SHP77 treated with DMSO at 0.1 percent for 48 hours (cell line): ENCODE results near the gene MIAT.
"Not testable (repeated sequence)": the region's sequence is repeated elsewhere in the genome, so short reads cannot be mapped to it uniquely, and the experiment has no call there.

ENCODE experiments used
- DNase-seq: peaks from one replicate; lab custom pipeline; 2025; lab: John Stamatoyannopoulos, UW

Gene MIAT

GRCh38 chr22:26656891-26657851, at the start of gene MIAT:
Gene MIAT (plus strand): TSS chr22:26657588.
- DNase-seq = no peak

GRCh38 chr22:26608129-26608528, 49.3 kb upstream of the MIAT start:
- no peak for DNase-seq

GRCh38 chr22:26609287-26609686, 48.1 kb upstream of the MIAT start:
- DNase-seq = no peak

GRCh38 chr22:26610072-26610958, 47.1 kb upstream of the MIAT start:
- no peak for DNase-seq

- no peak for DNase-seq
Measured at GRCh38 chr22:26610996-26611395, 46.4 kb upstream of the MIAT start.

- no peak for DNase-seq
Measured at GRCh38 chr22:26612652-26613051, 44.7 kb upstream of the MIAT start.

- not testable (repeated sequence) for DNase-seq
Measured at GRCh38 chr22:26613753-26614152, 43.6 kb upstream of the MIAT start.

GRCh38 chr22:26614322-26614721, 43.1 kb upstream of the MIAT start:
- DNase-seq = no peak

- DNase-seq = no peak
Measured at GRCh38 chr22:26615149-26615548, 42.2 kb upstream of the MIAT start.

- no peak for DNase-seq
Measured at GRCh38 chr22:26615830-26616435, 41.5 kb upstream of the MIAT start.

- DNase-seq = no peak
Measured at GRCh38 chr22:26616650-26617049, 40.7 kb upstream of the MIAT start.

- no peak for DNase-seq
Measured at GRCh38 chr22:26617271-26618199, 39.9 kb upstream of the MIAT start, which contains the start of gene CRYBB1. Gene CRYBB1 (minus strand): TSS chr22:26618027. CDS start chr22:26616319, 1,708 bp downstream.

- no peak for DNase-seq
Measured at GRCh38 chr22:26618455-26618854, 38.9 kb upstream of the MIAT start.

- no peak for DNase-seq
Measured at GRCh38 chr22:26619510-26619909, 37.9 kb upstream of the MIAT start.

GRCh38 chr22:26620197-26620596, 37.2 kb upstream of the MIAT start:
- DNase-seq = no peak

GRCh38 chr22:26621663-26622062, 35.7 kb upstream of the MIAT start, which contains the start of gene CRYBA4:
Gene CRYBA4 (plus strand): TSS chr22:26621963. CDS start chr22:26622597, 634 bp downstream.
- DNase-seq = no peak

- DNase-seq = no peak
Measured at GRCh38 chr22:26623984-26624383, 33.4 kb upstream of the MIAT start.

- no peak for DNase-seq
Measured at GRCh38 chr22:26624803-26625202, 32.6 kb upstream of the MIAT start.

GRCh38 chr22:26629988-26630761, 27.2 kb upstream of the MIAT start:
- no peak for DNase-seq

GRCh38 chr22:26631282-26631681, 26.1 kb upstream of the MIAT start:
- DNase-seq = no peak
